Stomach (tissue), 4 donors: ENCODE data around the gene TNRC18.

ENCODE experiments used
- CTCF ChIP-seq, 7 experiments: fragments of 450-650 bp in 4 of 7; fragments of 200-600 bp in 3 of 7; sonication (generic) in 3 of 7; IDR thresholded peaks; one replicate each; pipeline ENCODE4 v1.5.1; 2016 to 2019; ENCODE audit warnings: antibody characterized with exemption in 7 of 7, control low read depth in 2 of 7, mild to moderate bottlenecking in 1 of 7
- EP300 ChIP-seq: sonication (generic); formaldehyde crosslinking; IDR thresholded peaks from one replicate; pipeline ENCODE4 v1.6.1; 2017; ENCODE audit warnings: antibody characterized with exemption
- POLR2A ChIP-seq, 4 donors: fragments of 450-650 bp; IDR thresholded peaks; one replicate each; pipeline ENCODE4 v1.6.1; 2016; ENCODE audit warnings: antibody characterized with exemption in 4 of 4, control low read depth in 2 of 4, mild to moderate bottlenecking in 1 of 4, moderate library complexity in 1 of 4
- POLR2AphosphoS5 ChIP-seq, 3 donors: sonication (generic); formaldehyde crosslinking; IDR thresholded peaks; one replicate each; pipeline ENCODE4 v1.6.1; 2016; ENCODE audit warnings: antibody characterized with exemption in 3 of 3

- TF ChIP-seq CTCF (IDR thresholded peaks at IDR 0.05) (no peak), POLR2A (IDR thresholded peaks at IDR 0.05) (no peak), POLR2AphosphoS5 (IDR thresholded peaks at IDR 0.05) (no peak), EP300 (no peak)
Measured at GRCh38 chr7:5294169-5294987, 129.3 kb downstream of the TNRC18 start.
